T-cell (primary cell): ENCODE results near the gene IRX2. TPM values are rescaled to one million over a fixed set of nuclear protein-coding genes. Genes with fewer than 3 reads are reported as not detected.

Experiments
- ATAC-seq, 4 experiments: fragments of 200-7000 bp in 3 of 4; fragments of 150-1000 bp in 1 of 4; cut with Tn5 transposase; replicated peaks in 1 of 4; 1 replicate in 3 of 4; 2 replicates in 1 of 4; pipeline ENCODE4 v1.10.0; 2021; ENCODE audit warnings: moderate library complexity in 3 of 4, mild to moderate bottlenecking in 2 of 4, moderate number of reproducible peaks in 1 of 4
- CTCF ChIA-PET, 2 donors: fragments of 300-600 bp; sonication (Branson Sonifier 250); formaldehyde crosslinking; loops; one replicate each; lab custom pipeline; 2022; ENCODE audit warnings: antibody characterized with exemption in 2 of 2; lab: Charles Lee
- POLR2A ChIA-PET, 2 donors: fragments of 300-600 bp; sonication (Branson Sonifier 250); formaldehyde crosslinking; loops; one replicate each; lab custom pipeline; 2022; ENCODE audit warnings: antibody characterized with exemption in 2 of 2; lab: Charles Lee
- DNase-seq, 35 experiments: peaks; one replicate each; pipeline versions ENCODE4 v3.0.0 to v3.0.0-alpha.2; 2013 to 2023
- H3K27ac ChIP-seq: one replicate; pipeline ENCODE4 v1.5.1; 2013; ENCODE audit warnings: low read length
- H3K27me3 ChIP-seq, 2 experiments: replicated peaks in 1 of 2; 1 replicate in 1 of 2; 2 replicates in 1 of 2; pipeline versions ENCODE4 v1.6.1 to v1.7.0; 2013; ENCODE audit warnings: low read length in 1 of 2, mixed read lengths in 1 of 2; ENCODE audit not compliant: control insufficient read depth in 2 of 2, insufficient read depth in 2 of 2; ENCODE audit errors: extremely low read depth in 1 of 2
- H3K36me3 ChIP-seq, 2 donors: 1 replicate in 1 of 2; 2 replicates in 1 of 2; pipeline versions ENCODE4 v1.6.1 to v1.7.0; 2013; ENCODE audit warnings: low read length in 1 of 2; ENCODE audit not compliant: control insufficient read depth in 2 of 2, insufficient read depth in 1 of 2; ENCODE audit errors: extremely low read depth in 1 of 2
- H3K4me1 ChIP-seq, 2 experiments: 1 replicate in 1 of 2; 2 replicates in 1 of 2; pipeline versions ENCODE4 v1.6.1 to v1.7.0; 2013; ENCODE audit warnings: low read length in 2 of 2, mixed read lengths in 1 of 2; ENCODE audit not compliant: insufficient read depth in 2 of 2, control insufficient read depth in 1 of 2; ENCODE audit errors: extremely low read depth in 1 of 2
- H3K4me3 ChIP-seq, 2 donors: 1 replicate in 1 of 2; 2 replicates in 1 of 2; pipeline versions ENCODE4 v1.5.1 to v1.7.0; 2013; ENCODE audit warnings: mild to moderate bottlenecking in 2 of 2, low read length in 1 of 2, moderate library complexity in 1 of 2; ENCODE audit not compliant: control insufficient read depth in 1 of 2; ENCODE audit errors: extremely low read depth in 1 of 2
- H3K9me3 ChIP-seq: 2 replicates; pipeline ENCODE4 v1.7.0; 2013
- H3K27ac Mint-ChIP-seq, 2 donors: one replicate each; pipeline ENCODE4 v1.8.0; 2020 to 2021; ENCODE audit warnings: mild to moderate bottlenecking in 2 of 2, mixed read lengths in 2 of 2
- H3K27me3 Mint-ChIP-seq, 2 donors: one replicate each; pipeline ENCODE4 v1.8.0; 2021 to 2022; ENCODE audit warnings: mixed read lengths in 2 of 2
- H3K36me3 Mint-ChIP-seq: one replicate; pipeline ENCODE4 v1.8.0; 2021; ENCODE audit warnings: mixed read lengths
- H3K4me1 Mint-ChIP-seq, 3 donors: one replicate each; pipeline ENCODE4 v1.8.0; 2020 to 2022; ENCODE audit warnings: mixed read lengths in 3 of 3, mild to moderate bottlenecking in 1 of 3
- H3K4me3 Mint-ChIP-seq, 3 donors: one replicate each; pipeline ENCODE4 v1.8.0; 2020 to 2022; ENCODE audit warnings: mild to moderate bottlenecking in 3 of 3, mixed read lengths in 3 of 3, moderate library complexity in 3 of 3
- H3K9me3 Mint-ChIP-seq, 3 donors: one replicate each; pipeline ENCODE4 v1.8.0; 2020 to 2022; ENCODE audit warnings: mixed read lengths in 3 of 3
- WGBS: methylation state at CpG from one replicate; pipeline ENCODE4 v1.1.5; 2013; ENCODE audit warnings: missing lambda C conversion rate; ENCODE audit not compliant: insufficient coverage; 5-methylcytosine and 5-hydroxymethylcytosine counted together
- total RNA-seq, 35 experiments: library from RNA in 6 of 35; stranded (reverse) in 6 of 35; fragments of 120-200 nt in 1 of 35; gene quantifications; one replicate each; pipeline versions ENCODE4 v1.2.1 to v1.2.4 and lab custom pipeline; 2013 to 2026

The IRX2 gene
- total RNA-seq, 5 donors from 2014 or later (not counting 1 experiment from before 2014, with no cell fraction given): 0.13 to 0.26 TPM; not detected in 3

DNA sequence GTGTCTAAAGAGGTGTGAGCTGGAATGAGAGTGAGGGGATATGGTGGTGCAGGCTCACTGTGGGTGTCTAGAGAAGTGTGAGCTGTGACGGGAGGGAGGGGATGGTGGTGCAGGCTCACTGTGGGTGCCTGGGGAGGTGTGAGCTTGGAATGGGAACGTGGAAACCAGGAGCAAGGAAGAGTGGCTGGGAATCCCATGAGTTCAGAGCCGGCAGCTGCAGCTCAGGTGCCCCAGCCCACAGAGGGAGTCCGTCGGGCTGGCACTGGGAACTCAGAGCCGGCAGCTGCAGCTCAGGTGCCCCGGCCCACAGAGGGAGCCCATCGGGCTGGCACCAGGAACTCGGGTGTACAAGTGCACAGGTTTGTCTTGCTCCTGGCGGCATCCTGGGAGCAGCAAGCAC is 45.6 kb downstream of the IRX2 start:
- no peaks in the 10 kb centered on the region for H3K36me3 Mint-ChIP-seq
- peaks cover 0 to 4% (median 0%) of the 10 kb centered on the region in 3 donors for H3K9me3 Mint-ChIP-seq
- H3K4me1 Mint-ChIP-seq: no peaks in the 10 kb centered on the region
- no peak for DNase-seq
- WGBS: 76% methylated on average over 8 of the region's 10 CpGs
- Histone ChIP-seq H3K27ac (no peak overlapping the region), H3K36me3 (no peaks in the 10 kb centered on the region), H3K4me3 (no peak overlapping the region), H3K27me3 (peaks cover 0 to 8% of the 10 kb centered on the region in 2 experiments), H3K9me3 (no peaks in the 10 kb centered on the region), H3K4me1 (no peaks in the 10 kb centered on the region)
- H3K27me3 Mint-ChIP-seq: peaks cover 0 to 4% of the 10 kb centered on the region in 2 donors
- ChIA-PET CTCF (no interaction called here), POLR2A (no interaction called here)
- ATAC-seq: no peak
- H3K27ac Mint-ChIP-seq: no peak overlapping the region
- no peak overlapping the region for H3K4me3 Mint-ChIP-seq

GRCh38 chr5:2704806-2705645 is 46.5 kb downstream of the IRX2 start:
- Mint-ChIP-seq H3K4me1 (no peaks in the 10 kb centered on the region), H3K27me3 (peaks cover 0 to 4% of the 10 kb centered on the region in 2 donors), H3K9me3 (peaks cover 0 to 6% (median 0%) of the 10 kb centered on the region in 3 donors), H3K4me3 (no peak overlapping the region), H3K36me3 (no peaks in the 10 kb centered on the region), H3K27ac (no peak overlapping the region)
- 85% methylated on average over 13 of the region's 16 CpGs for WGBS
- H3K4me1 ChIP-seq: no peaks in the 10 kb centered on the region
- H3K27me3 ChIP-seq: peaks cover 0 to 11% of the 10 kb centered on the region in 2 experiments
- DNase-seq: no peak
- ChIA-PET POLR2A (no interaction called here), CTCF (no interaction called here)
- no peak overlapping the region for H3K27ac ChIP-seq
- no peak for ATAC-seq
- no peaks in the 10 kb centered on the region for H3K9me3 ChIP-seq
- H3K36me3 ChIP-seq: no peaks in the 10 kb centered on the region
- H3K4me3 ChIP-seq: no peak overlapping the region

- H3K4me1 ChIP-seq: no peaks in the 10 kb centered on the region
- H3K9me3 Mint-ChIP-seq: peaks cover 0 to 6% (median 0%) of the 10 kb centered on the region in 3 donors
- no peaks in the 10 kb centered on the region for H3K4me1 Mint-ChIP-seq
- no peak overlapping the region for H3K27ac ChIP-seq
- no peaks in the 10 kb centered on the region for H3K9me3 ChIP-seq
- peaks cover 0 to 4% of the 10 kb centered on the region in 2 donors for H3K27me3 Mint-ChIP-seq
- no peak overlapping the region for H3K4me3 ChIP-seq
- H3K36me3 Mint-ChIP-seq: no peaks in the 10 kb centered on the region
- H3K36me3 ChIP-seq: no peaks in the 10 kb centered on the region
- WGBS: 89% methylated on average over 7 of the region's 18 CpGs
- no peak overlapping the region for H3K4me3 Mint-ChIP-seq
- ATAC-seq: no peak
- DNase-seq: no peak
- CTCF ChIA-PET: no interaction called here
- peaks cover 0 to 13% of the 10 kb centered on the region in 2 experiments for H3K27me3 ChIP-seq
- POLR2A ChIA-PET: no interaction called here
- no peak overlapping the region for H3K27ac Mint-ChIP-seq
Observed at GRCh38 chr5:2704111-2704510, 47.4 kb downstream of the IRX2 start.

GRCh38 chr5:2703615-2704014 is 47.9 kb downstream of the IRX2 start:
- Mint-ChIP-seq H3K27me3 (peaks cover 0 to 4% of the 10 kb centered on the region in 2 donors), H3K9me3 (peaks cover 0 to 6% (median 0%) of the 10 kb centered on the region in 3 donors), H3K27ac (no peak overlapping the region), H3K36me3 (no peaks in the 10 kb centered on the region), H3K4me3 (no peak overlapping the region), H3K4me1 (no peaks in the 10 kb centered on the region)
- Histone ChIP-seq H3K27me3 (peaks cover 0 to 13% of the 10 kb centered on the region in 2 experiments), H3K4me1 (no peaks in the 10 kb centered on the region), H3K4me3 (no peak overlapping the region), H3K27ac (no peak overlapping the region), H3K36me3 (no peaks in the 10 kb centered on the region), H3K9me3 (no peaks in the 10 kb centered on the region)
- DNase-seq: no peak
- no peak for ATAC-seq
- CTCF ChIA-PET: no interaction called here
- 93% methylated on average over 9 of the region's 12 CpGs for WGBS
- POLR2A ChIA-PET: no interaction called here

DNA sequence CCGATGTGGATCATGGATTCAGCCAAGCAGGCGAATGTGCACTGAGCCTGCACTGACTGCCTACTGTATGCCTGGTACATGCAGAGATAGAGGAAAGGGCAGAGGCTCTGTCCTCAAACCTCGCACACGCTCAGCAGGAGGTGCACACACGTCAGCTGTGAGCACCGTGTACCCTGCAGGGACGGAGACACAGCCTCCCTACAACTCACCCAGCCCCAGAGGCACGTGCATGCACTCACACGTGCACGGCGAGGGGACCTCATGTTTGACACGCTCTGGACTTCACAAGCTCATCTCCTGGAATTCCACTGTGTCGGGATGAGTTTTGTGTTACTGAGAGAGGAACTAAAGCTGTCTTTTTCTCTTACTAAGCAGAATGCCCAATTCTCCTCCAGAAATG is 48.4 kb downstream of the IRX2 start:
- H3K27me3 Mint-ChIP-seq: peaks cover 0 to 4% of the 10 kb centered on the region in 2 donors
- CTCF ChIA-PET: no interaction called here
- no peak for DNase-seq
- H3K27ac Mint-ChIP-seq: no peak overlapping the region
- H3K9me3 Mint-ChIP-seq: peaks cover 0 to 6% (median 0%) of the 10 kb centered on the region in 3 donors
- ATAC-seq: no peak
- Histone ChIP-seq H3K27ac (no peak overlapping the region), H3K9me3 (no peaks in the 10 kb centered on the region), H3K4me3 (no peak overlapping the region), H3K27me3 (peaks cover 0 to 13% of the 10 kb centered on the region in 2 experiments), H3K4me1 (no peaks in the 10 kb centered on the region), H3K36me3 (no peaks in the 10 kb centered on the region)
- no peak overlapping the region for H3K4me3 Mint-ChIP-seq
- 81% methylated on average over 7 of the region's 13 CpGs for WGBS
- H3K4me1 Mint-ChIP-seq: no peaks in the 10 kb centered on the region
- POLR2A ChIA-PET: no interaction called here
- H3K36me3 Mint-ChIP-seq: no peaks in the 10 kb centered on the region

DNA sequence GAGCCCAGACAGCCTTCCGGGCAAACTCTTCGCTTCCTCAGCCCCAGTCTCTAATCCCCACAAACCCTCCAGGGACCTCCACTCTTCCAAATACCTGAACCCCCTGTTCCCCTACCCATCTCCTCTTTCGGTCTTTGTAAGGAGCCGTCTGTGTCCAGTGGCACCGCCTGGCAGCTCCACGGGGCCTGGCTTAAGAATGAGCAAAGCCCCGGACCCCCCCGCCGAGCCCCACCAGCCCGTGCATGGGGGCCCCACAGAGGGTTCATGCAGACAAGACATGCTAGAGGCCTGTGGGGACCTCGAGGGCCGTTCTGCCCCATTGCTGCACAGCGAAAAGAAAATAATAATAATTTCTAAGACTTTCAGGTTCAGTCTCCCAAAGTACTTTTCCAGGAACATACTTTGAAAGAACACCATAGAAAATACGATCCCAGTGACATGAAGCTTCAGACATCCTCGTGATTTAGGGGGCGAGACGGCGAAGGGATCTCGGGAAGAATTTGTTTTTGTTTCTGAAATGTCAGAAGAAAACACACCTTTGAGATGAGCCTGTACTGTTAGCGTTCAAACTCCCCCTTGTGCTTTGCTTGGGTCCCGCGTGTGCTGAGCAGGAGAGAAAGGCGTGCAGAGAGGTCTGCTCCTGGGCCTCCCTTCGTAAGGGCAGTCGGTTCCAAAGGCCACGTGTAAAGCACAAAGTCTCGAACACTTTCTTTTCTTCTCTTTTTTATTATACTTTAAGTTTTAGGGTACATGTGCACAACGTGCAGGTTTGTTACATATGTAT is 49.2 kb downstream of the IRX2 start:
- Mint-ChIP-seq H3K4me3 (no peak overlapping the region), H3K36me3 (no peaks in the 10 kb centered on the region), H3K27me3 (peaks cover 0 to 4% of the 10 kb centered on the region in 2 donors), H3K27ac (no peak overlapping the region), H3K9me3 (peaks cover 2 to 6% (median 3%) of the 10 kb centered on the region in 3 donors), H3K4me1 (no peaks in the 10 kb centered on the region)
- H3K4me1 ChIP-seq: no peaks in the 10 kb centered on the region
- H3K27ac ChIP-seq: no peak overlapping the region
- H3K4me3 ChIP-seq: no peak overlapping the region
- WGBS: 76% methylated on average over 12 of the region's 28 CpGs
- H3K36me3 ChIP-seq: no peaks in the 10 kb centered on the region
- ChIA-PET POLR2A (no interaction called here), CTCF (no interaction called here)
- ATAC-seq (no peak), DNase-seq (no peak)
- H3K9me3 ChIP-seq: no peaks in the 10 kb centered on the region
- H3K27me3 ChIP-seq: peaks cover 0 to 13% of the 10 kb centered on the region in 2 experiments
